Suprapubic skin (tissue), 4 donors: ENCODE measurements around the gene ZNF282. TPM values are rescaled to one million over a fixed set of nuclear protein-coding genes. Genes with fewer than 3 reads are reported as not detected.

Experiments used
- DNase-seq, 2 donors: peaks; one replicate each; pipeline ENCODE4 v3.0.0-alpha.2; 2019; ENCODE audit warnings: low spot score in 2 of 2
- H3K27ac ChIP-seq: fragments of 200-600 bp; sonication (generic); one replicate; pipeline ENCODE4 v1.5.1; 2019
- H3K27me3 ChIP-seq: fragments of 200-600 bp; sonication (generic); one replicate; pipeline ENCODE4 v1.5.1; 2019
- H3K36me3 ChIP-seq: fragments of 200-600 bp; sonication (generic); one replicate; pipeline ENCODE4 v1.5.1; 2019
- H3K4me1 ChIP-seq: fragments of 200-600 bp; sonication (generic); one replicate; pipeline ENCODE4 v1.5.1; 2019
- H3K4me3 ChIP-seq: fragments of 200-600 bp; sonication (generic); one replicate; pipeline ENCODE4 v1.5.1; 2019; ENCODE audit warnings: mild to moderate bottlenecking
- H3K9me3 ChIP-seq: fragments of 200-600 bp; sonication (generic); one replicate; pipeline ENCODE4 v1.5.1; 2019
- CTCF ChIP-seq, 2 donors: fragments of 200-600 bp in 1 of 2; fragments of 450-650 bp in 1 of 2; sonication (generic) in 1 of 2; IDR thresholded peaks; one replicate each; pipeline ENCODE4 v1.5.1; 2016 to 2019; ENCODE audit warnings: antibody characterized with exemption in 2 of 2, mild to moderate bottlenecking in 1 of 2, moderate library complexity in 1 of 2
- EP300 ChIP-seq: sonication (generic); formaldehyde crosslinking; IDR thresholded peaks from one replicate; pipeline ENCODE4 v1.6.1; 2017; ENCODE audit warnings: antibody characterized with exemption
- POLR2A ChIP-seq, 2 donors: fragments of 450-650 bp; IDR thresholded peaks; one replicate each; pipeline ENCODE4 v1.6.1; 2017; ENCODE audit warnings: antibody characterized with exemption in 2 of 2, mild to moderate bottlenecking in 2 of 2, moderate library complexity in 2 of 2
- POLR2AphosphoS5 ChIP-seq, 3 donors: sonication (generic); formaldehyde crosslinking; IDR thresholded peaks; one replicate each; pipeline ENCODE4 v1.6.1; 2017; ENCODE audit warnings: antibody characterized with exemption in 3 of 3
- WGBS: methylation state at CpG from one replicate; pipeline ENCODE4 v1.1.5; 2018; 5-methylcytosine and 5-hydroxymethylcytosine counted together
- total RNA-seq, 4 donors: library from RNA; depleted of rRNA; stranded (reverse); fragments of >200 nt; gene quantifications; one replicate each; pipeline ENCODE4 v1.1.0, GENCODE V29; 2016

ZNF282 gene
- total RNA-seq, 4 donors from 2014 or later, result 20.6 to 47.5 (median 29.8) TPM

- no peaks in the 10 kb centered on the region for H3K27me3 ChIP-seq
- no peak overlapping the region for H3K4me3 ChIP-seq
- DNase-seq, result no peak
- H3K36me3 ChIP-seq, result peaks cover 66% of the 10 kb centered on the region
- H3K4me1 ChIP-seq, result no peaks in the 10 kb centered on the region
- WGBS, result 78% methylated on average over 1 of the region's 1 CpG
- TF ChIP-seq CTCF (IDR thresholded peaks at IDR 0.05), result no peak
- no peak for TF ChIP-seq POLR2A (IDR thresholded peaks at IDR 0.05)
- TF ChIP-seq EP300, result no peak
- no peak for TF ChIP-seq POLR2AphosphoS5 (IDR thresholded peaks at IDR 0.05)
- H3K9me3 ChIP-seq, result no peaks in the 10 kb centered on the region
- H3K27ac ChIP-seq, result no peak overlapping the region
Observed at GRCh38 chr7:149172534-149172920, 22.8 kb upstream of the ZNF282 start.

GRCh38 chr7:149175150-149175549, 20.2 kb upstream of the ZNF282 start:
- peaks cover 3% of the 10 kb centered on the region for H3K4me1 ChIP-seq
- H3K27ac ChIP-seq, result no peak overlapping the region
- no peak overlapping the region for H3K4me3 ChIP-seq
- H3K36me3 ChIP-seq, result peaks cover 71% of the 10 kb centered on the region
- TF ChIP-seq EP300 (no peak), POLR2AphosphoS5 (IDR thresholded peaks at IDR 0.05) (no peak), POLR2A (IDR thresholded peaks at IDR 0.05) (no peak), CTCF (IDR thresholded peaks at IDR 0.05) (no peak)
- 86% methylated on average over 2 of the region's 2 CpGs for WGBS
- H3K27me3 ChIP-seq, result no peaks in the 10 kb centered on the region
- DNase-seq, result no peak
- H3K9me3 ChIP-seq, result no peaks in the 10 kb centered on the region

- Histone ChIP-seq H3K27ac (no peak overlapping the region), H3K27me3 (no peaks in the 10 kb centered on the region), H3K4me1 (peaks cover 20% of the 10 kb centered on the region), H3K4me3 (no peak overlapping the region), H3K9me3 (no peaks in the 10 kb centered on the region), H3K36me3 (peaks cover 53% of the 10 kb centered on the region)
- DNase-seq, result no peak
- TF ChIP-seq CTCF (IDR thresholded peaks at IDR 0.05), result no peak
- no peak for TF ChIP-seq EP300
- TF ChIP-seq POLR2AphosphoS5 (IDR thresholded peaks at IDR 0.05), result no peak
- TF ChIP-seq POLR2A (IDR thresholded peaks at IDR 0.05), result no peak
- 98% methylated on average over 13 of the region's 19 CpGs for WGBS
Observed at GRCh38 chr7:149179241-149179640, 16.1 kb upstream of the ZNF282 start.

GRCh38 chr7:149180722-149181449, 14.5 kb upstream of the ZNF282 start:
- peaks cover 20% of the 10 kb centered on the region for H3K4me1 ChIP-seq
- no peaks in the 10 kb centered on the region for H3K27me3 ChIP-seq
- H3K4me3 ChIP-seq, result no peak overlapping the region
- no peak for TF ChIP-seq CTCF (IDR thresholded peaks at IDR 0.05)
- TF ChIP-seq EP300, result no peak
- TF ChIP-seq POLR2AphosphoS5 (IDR thresholded peaks at IDR 0.05), result no peak
- no peak for TF ChIP-seq POLR2A (IDR thresholded peaks at IDR 0.05)
- H3K36me3 ChIP-seq, result peaks cover 46% of the 10 kb centered on the region
- H3K27ac ChIP-seq, result no peak overlapping the region
- no peak for DNase-seq
- H3K9me3 ChIP-seq, result no peaks in the 10 kb centered on the region

GRCh38 chr7:149181450-149181790, 13.9 kb upstream of the ZNF282 start:
- peaks cover 20% of the 10 kb centered on the region for H3K4me1 ChIP-seq
- TF ChIP-seq POLR2AphosphoS5 (IDR thresholded peaks at IDR 0.05) (no peak), POLR2A (IDR thresholded peaks at IDR 0.05) (no peak), CTCF (IDR thresholded peaks at IDR 0.05) (no peak), EP300 (no peak)
- no peak overlapping the region for H3K27ac ChIP-seq
- no peaks in the 10 kb centered on the region for H3K27me3 ChIP-seq
- no peaks in the 10 kb centered on the region for H3K9me3 ChIP-seq
- H3K4me3 ChIP-seq, result no peak overlapping the region
- H3K36me3 ChIP-seq, result peaks cover 40% of the 10 kb centered on the region
- DNase-seq, result no peak
